Measurements from ENCODE around the gene TOMM40. TPM values are rescaled to one million over a fixed set of nuclear protein-coding genes. Genes with fewer than 3 reads are reported as not detected.

TOMM40 gene
- total and polyA plus RNA-seq, 2 of the 13 experiments (the other 11 are each of a cell fraction or from before 2014, with no cell fraction given), result 72.0 to 110 TPM

DNA sequence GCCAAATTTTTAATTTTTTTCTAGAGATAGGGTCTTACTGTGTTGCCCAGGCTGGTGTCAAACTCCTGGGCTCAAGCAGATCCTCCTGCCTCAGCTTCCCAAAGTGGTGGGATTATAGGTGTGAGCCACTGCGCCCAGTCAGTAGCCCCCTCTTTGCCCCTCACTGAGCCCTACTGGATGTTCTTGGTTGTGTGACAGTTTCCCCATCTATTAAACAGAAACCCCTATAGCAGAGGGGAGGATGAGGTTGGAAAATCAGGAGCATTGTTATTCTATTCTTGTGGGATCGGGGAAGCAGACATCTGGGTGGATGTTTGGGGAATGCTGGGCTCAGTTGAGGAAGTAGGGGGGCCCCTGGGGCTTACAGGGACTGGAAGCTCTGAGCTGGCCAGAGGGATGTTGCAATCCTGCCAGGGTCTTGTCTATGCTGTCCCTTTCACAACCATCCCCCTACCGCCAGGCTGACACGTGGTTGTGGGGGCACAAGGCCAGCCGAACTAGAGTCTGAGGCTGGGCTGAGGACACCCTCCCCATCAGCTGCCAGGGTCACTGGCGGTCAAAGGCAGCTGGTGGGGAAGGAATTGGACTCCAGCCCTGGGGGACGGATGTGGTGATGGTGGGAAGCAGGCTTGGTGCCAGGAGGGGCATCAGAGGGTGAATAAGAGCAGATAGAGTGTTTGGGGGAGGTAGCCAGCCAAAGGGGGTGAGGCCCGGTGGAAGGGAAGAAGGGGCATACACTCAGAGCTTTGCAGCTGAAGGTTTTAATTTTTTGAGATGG is 34.2 kb downstream of the TOMM40 start (continued):
- TF ChIP-seq ZNF546 (CRISPR knock-in tag; conservative IDR thresholded peaks at IDR 0.05) (peak; percentile 82; the same call in 1 of the 2 replicates), RELA (CRISPR knock-in tag; IDR thresholded peaks at IDR 0.05) (no peak), ZNF451 (CRISPR knock-in tag; IDR thresholded peaks at IDR 0.05) (peak; percentile 91; the same call in 1 of the 2 replicates), ZNF292 (CRISPR knock-in tag; IDR thresholded peaks at IDR 0.05; ENCODE audit: borderline replicate concordance, low read depth) (peak; percentile 93), KAT8 (CRISPR knock-in tag; IDR thresholded peaks at IDR 0.05) (peak; percentile 85), NRL (CRISPR knock-in tag; IDR thresholded peaks at IDR 0.05; ENCODE audit: borderline replicate concordance) (peak; percentile 97), TCF7 (IDR thresholded peaks at IDR 0.05; ENCODE audit: low read depth) (peak; percentile 67), HIVEP1 (CRISPR knock-in tag; IDR thresholded peaks at IDR 0.05) (peak; percentile 98), GABPA (IDR thresholded peaks at IDR 0.05; ENCODE audit: low read depth, low read length) (0 out of 2 replicates have a peak, but pooled peaks have one; percentile 12), GABPA (CRISPR knock-in tag; IDR thresholded peaks at IDR 0.05; ENCODE audit: low read depth) (peak; percentile 78), ZNF232 (CRISPR knock-in tag; IDR thresholded peaks at IDR 0.05; ENCODE audit: borderline replicate concordance) (peak; percentile 83; the same call in 1 of the 2 replicates), ZMYM2 (CRISPR knock-in tag; IDR thresholded peaks at IDR 0.05) (peak; percentile 87), ZNF563 (CRISPR knock-in tag; IDR thresholded peaks at IDR 0.05) (peak; percentile 84; the same call in 1 of the 2 replicates)
- TF ChIP-seq, protein P1, sequence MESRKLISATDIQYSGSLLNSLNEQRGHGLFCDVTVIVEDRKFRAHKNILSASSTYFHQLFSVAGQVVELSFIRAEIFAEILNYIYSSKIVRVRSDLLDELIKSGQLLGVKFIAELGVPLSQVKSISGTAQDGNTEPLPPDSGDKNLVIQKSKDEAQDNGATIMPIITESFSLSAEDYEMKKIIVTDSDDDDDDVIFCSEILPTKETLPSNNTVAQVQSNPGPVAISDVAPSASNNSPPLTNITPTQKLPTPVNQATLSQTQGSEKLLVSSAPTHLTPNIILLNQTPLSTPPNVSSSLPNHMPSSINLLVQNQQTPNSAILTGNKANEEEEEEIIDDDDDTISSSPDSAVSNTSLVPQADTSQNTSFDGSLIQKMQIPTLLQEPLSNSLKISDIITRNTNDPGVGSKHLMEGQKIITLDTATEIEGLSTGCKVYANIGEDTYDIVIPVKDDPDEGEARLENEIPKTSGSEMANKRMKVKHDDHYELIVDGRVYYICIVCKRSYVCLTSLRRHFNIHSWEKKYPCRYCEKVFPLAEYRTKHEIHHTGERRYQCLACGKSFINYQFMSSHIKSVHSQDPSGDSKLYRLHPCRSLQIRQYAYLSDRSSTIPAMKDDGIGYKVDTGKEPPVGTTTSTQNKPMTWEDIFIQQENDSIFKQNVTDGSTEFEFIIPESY (CRISPR knock-in tag; IDR thresholded peaks at IDR 0.05), result peak; percentile 82
- TF ChIP-seq, protein P2, sequence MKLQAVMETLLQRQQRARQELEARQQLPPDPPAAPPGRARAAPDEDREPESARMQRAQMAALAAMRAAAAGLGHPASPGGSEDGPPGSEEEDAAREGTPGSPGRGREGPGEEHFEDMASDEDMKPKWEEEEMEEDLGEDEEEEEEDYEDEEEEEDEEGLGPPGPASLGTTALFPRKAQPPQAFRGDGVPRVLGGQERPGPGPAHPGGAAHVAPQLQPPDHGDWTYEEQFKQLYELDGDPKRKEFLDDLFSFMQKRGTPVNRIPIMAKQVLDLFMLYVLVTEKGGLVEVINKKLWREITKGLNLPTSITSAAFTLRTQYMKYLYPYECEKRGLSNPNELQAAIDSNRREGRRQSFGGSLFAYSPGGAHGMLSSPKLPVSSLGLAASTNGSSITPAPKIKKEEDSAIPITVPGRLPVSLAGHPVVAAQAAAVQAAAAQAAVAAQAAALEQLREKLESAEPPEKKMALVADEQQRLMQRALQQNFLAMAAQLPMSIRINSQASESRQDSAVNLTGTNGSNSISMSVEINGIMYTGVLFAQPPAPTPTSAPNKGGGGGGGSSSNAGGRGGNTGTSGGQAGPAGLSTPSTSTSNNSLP (IDR thresholded peaks at IDR 0.05; ENCODE audit: low read depth, low read length), result no peak
- TF ChIP-seq, protein P3, sequence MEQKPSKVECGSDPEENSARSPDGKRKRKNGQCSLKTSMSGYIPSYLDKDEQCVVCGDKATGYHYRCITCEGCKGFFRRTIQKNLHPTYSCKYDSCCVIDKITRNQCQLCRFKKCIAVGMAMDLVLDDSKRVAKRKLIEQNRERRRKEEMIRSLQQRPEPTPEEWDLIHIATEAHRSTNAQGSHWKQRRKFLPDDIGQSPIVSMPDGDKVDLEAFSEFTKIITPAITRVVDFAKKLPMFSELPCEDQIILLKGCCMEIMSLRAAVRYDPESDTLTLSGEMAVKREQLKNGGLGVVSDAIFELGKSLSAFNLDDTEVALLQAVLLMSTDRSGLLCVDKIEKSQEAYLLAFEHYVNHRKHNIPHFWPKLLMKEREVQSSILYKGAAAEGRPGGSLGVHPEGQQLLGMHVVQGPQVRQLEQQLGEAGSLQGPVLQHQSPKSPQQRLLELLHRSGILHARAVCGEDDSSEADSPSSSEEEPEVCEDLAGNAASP (CRISPR knock-in tag; IDR thresholded peaks at IDR 0.05; ENCODE audit: borderline replicate concordance), result peak; percentile 99
- TF ChIP-seq, protein P4, sequence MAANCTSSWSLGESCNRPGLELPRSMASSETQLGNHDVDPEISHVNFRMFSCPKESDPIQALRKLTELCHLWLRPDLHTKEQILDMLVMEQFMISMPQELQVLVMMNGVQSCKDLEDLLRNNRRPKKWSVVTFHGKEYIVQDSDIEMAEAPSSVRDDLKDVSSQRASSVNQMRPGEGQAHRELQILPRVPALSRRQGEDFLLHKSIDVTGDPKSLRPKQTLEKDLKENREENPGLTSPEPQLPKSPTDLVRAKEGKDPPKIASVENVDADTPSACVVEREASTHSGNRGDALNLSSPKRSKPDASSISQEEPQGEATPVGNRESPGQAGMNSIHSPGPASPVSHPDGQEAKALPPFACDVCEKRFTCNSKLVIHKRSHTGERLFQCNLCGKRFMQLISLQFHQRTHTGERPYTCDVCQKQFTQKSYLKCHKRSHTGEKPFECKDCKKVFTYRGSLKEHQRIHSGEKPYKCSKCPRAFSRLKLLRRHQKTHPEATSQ (CRISPR knock-in tag; IDR thresholded peaks at IDR 0.05; ENCODE audit: borderline replicate concordance), result peak; percentile 42; the same call in 1 of the 2 replicates
- TF ChIP-seq, protein P5, sequence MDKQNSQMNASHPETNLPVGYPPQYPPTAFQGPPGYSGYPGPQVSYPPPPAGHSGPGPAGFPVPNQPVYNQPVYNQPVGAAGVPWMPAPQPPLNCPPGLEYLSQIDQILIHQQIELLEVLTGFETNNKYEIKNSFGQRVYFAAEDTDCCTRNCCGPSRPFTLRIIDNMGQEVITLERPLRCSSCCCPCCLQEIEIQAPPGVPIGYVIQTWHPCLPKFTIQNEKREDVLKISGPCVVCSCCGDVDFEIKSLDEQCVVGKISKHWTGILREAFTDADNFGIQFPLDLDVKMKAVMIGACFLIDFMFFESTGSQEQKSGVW (CRISPR knock-in tag; IDR thresholded peaks at IDR 0.05; ENCODE audit: borderline replicate concordance), result no peak
- TF ChIP-seq, protein P6, sequence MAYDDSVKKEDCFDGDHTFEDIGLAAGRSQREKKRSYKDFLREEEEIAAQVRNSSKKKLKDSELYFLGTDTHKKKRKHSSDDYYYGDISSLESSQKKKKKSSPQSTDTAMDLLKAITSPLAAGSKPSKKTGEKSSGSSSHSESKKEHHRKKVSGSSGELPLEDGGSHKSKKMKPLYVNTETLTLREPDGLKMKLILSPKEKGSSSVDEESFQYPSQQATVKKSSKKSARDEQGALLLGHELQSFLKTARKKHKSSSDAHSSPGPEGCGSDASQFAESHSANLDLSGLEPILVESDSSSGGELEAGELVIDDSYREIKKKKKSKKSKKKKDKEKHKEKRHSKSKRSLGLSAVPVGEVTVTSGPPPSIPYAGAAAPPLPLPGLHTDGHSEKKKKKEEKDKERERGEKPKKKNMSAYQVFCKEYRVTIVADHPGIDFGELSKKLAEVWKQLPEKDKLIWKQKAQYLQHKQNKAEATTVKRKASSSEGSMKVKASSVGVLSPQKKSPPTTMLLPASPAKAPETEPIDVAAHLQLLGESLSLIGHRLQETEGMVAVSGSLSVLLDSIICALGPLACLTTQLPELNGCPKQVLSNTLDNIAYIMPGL (CRISPR knock-in tag; IDR thresholded peaks at IDR 0.05; ENCODE audit: borderline replicate concordance in 1 of 2, low read depth in 1 of 2), result peak; percentile 57 to 93

Data from HepG2 (cell line).